Measurements from ENCODE around the gene P4HA1. TPM values are rescaled to one million over a fixed set of nuclear protein-coding genes. Genes with fewer than 3 reads are reported as not detected.
A peak's percentile ranks its signal among the peaks of the same experiment; 100 is the strongest.

The P4HA1 gene
- polyA plus RNA-seq (2012; ENCODE audit: missing spikeins): 110 TPM

DNA sequence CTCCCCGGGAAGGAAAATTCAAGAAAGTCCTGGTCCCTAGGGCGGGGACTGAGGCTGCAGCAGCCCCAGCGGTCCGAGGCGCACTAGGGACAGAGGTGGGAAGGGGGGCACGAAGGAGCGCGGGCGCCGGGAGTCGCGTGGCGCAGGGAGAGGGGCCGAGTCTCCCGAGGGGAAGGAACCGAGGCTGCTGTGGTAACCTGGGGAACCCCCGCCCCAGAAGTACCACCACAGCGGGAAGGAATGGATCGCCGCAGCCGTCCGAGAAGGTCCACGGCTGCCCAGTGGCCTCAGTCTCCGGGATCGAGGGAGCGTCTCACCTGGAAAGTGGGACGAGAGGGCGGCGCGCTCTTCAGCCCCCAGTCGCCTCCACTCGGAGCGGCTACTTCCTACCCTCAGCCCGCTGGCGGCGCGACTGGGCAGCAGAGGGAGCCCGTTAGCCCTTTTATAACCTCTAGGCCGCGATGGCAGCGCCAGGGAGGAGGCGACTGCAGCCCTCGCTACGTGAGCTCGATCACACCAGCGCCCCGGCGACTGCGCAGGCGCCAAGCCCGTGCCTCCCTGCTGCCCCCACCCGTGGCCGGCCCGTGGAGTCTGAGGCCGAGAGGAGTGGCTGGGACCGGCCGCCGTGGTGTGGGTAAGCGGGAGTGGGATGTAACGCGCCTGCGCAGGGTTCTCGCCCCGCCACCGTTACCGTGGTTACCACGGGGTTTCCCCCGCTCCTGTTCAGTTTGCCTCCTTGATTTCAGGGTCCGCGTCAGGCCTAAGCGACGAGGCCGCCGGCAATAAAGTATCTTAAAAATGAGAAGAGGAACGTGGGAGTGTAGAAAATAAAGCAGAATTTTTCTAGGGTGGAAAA, at the start of gene P4HA1:
P4HA1 (minus strand) TSS at position 418 of the 856 bp plus-strand sequence. CDS start 21,983 bp downstream, outside the sequence.
- peak; percentile 98 for FAIRE-seq
- TF ChIP-seq TAF1 (IDR thresholded peaks at IDR 0.05; ENCODE audit: borderline replicate concordance, low read depth, low read length): peak; percentile 93
- TF ChIP-seq POLR2A (IDR thresholded peaks at IDR 0.05; ENCODE audit: low read depth, low read length): peak; percentile 100
- peak; percentile 99 for TF ChIP-seq POLR2AphosphoS5 (IDR thresholded peaks at IDR 0.05; ENCODE audit: low read depth, low read length)
- peak; percentile 91 for DNase-seq (ENCODE audit: insufficient read length)

DNA sequence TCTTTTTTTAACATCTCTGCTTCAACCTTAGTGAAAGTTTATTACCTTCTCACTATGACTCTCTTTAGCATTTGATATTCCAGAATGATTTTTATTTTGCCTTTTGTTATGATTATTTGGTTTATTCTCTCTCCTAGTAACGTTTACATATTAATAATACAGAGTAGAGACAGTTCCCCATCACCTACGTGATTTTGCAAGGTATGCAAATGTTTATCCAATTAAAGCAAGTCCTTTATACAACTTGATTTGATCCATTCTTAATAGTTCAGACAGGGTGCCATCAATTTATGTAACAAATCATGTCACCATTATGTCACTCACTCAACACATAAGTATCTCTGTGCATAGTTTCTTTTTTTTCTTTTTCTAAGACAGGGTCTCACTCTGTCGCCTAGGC, 44.9 kb upstream of the P4HA1 start:
- TF ChIP-seq TAF1 (IDR thresholded peaks at IDR 0.05; ENCODE audit: borderline replicate concordance, low read depth, low read length) (no peak), POLR2A (IDR thresholded peaks at IDR 0.05; ENCODE audit: low read depth, low read length) (no peak), POLR2AphosphoS5 (IDR thresholded peaks at IDR 0.05; ENCODE audit: low read depth, low read length) (no peak)
- FAIRE-seq: no peak
- no peak for DNase-seq (ENCODE audit: insufficient read length)

DNA sequence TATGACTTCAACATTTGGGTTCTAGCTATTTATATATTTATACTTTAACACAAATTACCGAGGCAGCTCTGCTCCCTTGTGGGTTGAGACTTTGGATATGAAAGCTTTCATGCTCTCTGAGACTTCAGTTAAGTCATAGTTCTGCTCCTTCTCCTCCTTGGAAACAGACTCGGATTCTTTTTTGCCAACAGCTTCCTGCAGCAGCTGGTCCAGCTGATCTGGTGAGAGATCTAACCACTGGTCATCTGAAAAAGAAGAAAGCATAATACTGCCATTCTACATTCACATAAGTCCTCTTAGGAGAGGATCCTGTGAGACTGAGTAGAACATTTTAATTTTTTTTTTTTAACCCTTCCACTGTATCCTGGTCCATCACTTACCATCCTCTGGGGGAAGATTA, 42.6 kb upstream of the P4HA1 start:
- FAIRE-seq: no peak
- no peak for DNase-seq (ENCODE audit: insufficient read length)
- TF ChIP-seq POLR2AphosphoS5 (IDR thresholded peaks at IDR 0.05; ENCODE audit: low read depth, low read length) (no peak), POLR2A (IDR thresholded peaks at IDR 0.05; ENCODE audit: low read depth, low read length) (no peak), TAF1 (IDR thresholded peaks at IDR 0.05; ENCODE audit: borderline replicate concordance, low read depth, low read length) (no peak)

DNA sequence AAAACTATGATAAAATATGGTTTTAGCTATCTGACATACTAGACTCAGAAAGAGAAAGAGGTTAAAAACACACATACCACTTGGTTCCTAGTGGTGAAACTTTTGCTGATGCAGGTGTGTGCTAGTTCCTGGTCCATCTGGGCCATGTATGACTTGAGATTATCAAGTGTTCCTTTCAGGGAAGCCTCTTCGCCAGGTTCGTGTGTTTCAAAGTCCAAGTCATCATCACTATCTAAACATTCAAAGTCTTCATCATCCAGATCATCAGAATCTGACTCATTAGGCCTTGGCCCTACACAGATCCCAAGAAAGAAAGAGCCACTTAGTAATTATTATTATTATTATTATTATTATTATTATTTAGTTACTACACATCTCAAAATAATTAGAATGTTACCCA, 40.0 kb upstream of the P4HA1 start:
- FAIRE-seq (no peak), DNase-seq (ENCODE audit: insufficient read length) (no peak)
- TF ChIP-seq TAF1 (IDR thresholded peaks at IDR 0.05; ENCODE audit: borderline replicate concordance, low read depth, low read length) (no peak), POLR2A (IDR thresholded peaks at IDR 0.05; ENCODE audit: low read depth, low read length) (no peak), POLR2AphosphoS5 (IDR thresholded peaks at IDR 0.05; ENCODE audit: low read depth, low read length) (no peak)

DNA sequence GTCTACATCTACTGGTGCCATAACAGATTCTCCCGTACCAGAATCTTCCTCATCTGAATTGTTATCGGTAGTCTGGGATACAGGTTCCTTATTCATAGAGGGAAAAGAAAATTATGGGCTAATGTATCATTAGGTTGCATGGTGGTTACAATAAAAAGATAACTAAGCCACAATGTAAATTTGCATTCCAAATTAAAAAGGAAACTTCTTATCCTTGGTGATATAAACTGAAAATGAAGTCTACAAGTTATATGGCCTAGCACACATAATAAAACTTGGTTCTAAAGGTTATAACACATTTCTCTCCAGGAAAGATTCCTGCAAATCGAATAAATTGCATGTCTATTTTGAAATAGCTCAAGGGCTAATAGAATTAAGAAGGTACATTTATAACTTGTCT, 38.1 kb upstream of the P4HA1 start:
- no peak for TF ChIP-seq POLR2AphosphoS5 (IDR thresholded peaks at IDR 0.05; ENCODE audit: low read depth, low read length)
- no peak for TF ChIP-seq TAF1 (IDR thresholded peaks at IDR 0.05; ENCODE audit: borderline replicate concordance, low read depth, low read length)
- TF ChIP-seq POLR2A (IDR thresholded peaks at IDR 0.05; ENCODE audit: low read depth, low read length): no peak
- FAIRE-seq (no peak), DNase-seq (ENCODE audit: insufficient read length) (no peak)

DNA sequence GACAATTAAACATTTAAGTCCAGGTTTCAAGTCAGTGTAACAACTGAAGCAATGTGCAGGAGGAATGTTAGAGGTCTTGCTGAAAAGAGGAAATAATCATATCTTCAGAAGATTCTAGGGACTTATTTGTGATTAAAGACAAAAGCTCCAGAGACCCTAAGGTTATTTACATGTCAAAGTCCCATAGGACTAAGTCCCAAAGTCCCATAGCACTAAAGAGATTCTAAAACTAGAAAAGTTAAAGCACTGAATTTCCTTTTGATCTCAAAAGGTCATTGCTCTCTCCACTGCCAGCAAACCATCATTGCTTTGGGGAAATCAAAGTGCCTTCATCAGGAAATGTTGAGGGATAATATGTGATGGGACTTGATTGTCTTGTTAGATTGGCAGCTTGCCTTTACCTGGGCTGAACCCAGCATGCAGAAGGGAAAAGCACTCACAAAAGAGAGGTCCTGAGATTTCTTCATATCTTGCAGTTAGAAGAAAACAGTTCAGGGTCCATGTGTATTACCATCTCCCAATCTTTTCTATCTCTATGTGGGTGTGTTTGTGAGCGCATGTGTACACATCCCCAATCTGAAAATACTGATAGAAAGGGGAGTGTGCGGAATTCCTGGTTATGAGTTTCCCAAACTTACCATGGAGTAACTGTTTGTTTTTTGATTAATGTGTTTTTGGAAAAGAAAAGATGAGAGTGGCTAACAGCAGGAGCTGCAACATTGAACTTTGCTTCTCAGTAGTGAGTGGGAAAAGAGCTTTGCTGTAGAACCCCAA, 35.4 kb upstream of the P4HA1 start:
- DNase-seq (ENCODE audit: insufficient read length) (no peak), FAIRE-seq (no peak)
- TF ChIP-seq POLR2A (IDR thresholded peaks at IDR 0.05; ENCODE audit: low read depth, low read length): no peak
- no peak for TF ChIP-seq TAF1 (IDR thresholded peaks at IDR 0.05; ENCODE audit: borderline replicate concordance, low read depth, low read length)
- TF ChIP-seq POLR2AphosphoS5 (IDR thresholded peaks at IDR 0.05; ENCODE audit: low read depth, low read length): no peak

DNA sequence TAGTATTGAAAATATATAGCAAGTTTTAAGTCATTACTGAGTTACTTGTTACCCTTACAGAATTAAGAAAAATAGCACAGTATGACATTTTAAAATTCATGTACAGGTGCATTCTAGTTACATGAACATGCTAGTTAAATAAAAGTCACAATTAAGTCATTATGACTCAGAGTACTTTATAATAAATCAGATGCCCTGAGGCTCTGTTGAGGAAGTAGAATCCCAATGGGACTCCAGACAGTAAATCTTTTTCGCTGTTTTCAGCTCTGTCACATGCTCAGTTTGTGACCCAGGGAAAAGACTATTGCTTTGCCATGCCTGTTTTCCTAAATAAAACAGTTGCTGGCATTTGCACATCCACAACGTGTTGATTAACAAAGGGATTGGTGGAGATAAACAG, 34.6 kb upstream of the P4HA1 start:
- DNase-seq (ENCODE audit: insufficient read length): no peak
- TF ChIP-seq POLR2AphosphoS5 (IDR thresholded peaks at IDR 0.05; ENCODE audit: low read depth, low read length) (no peak), POLR2A (IDR thresholded peaks at IDR 0.05; ENCODE audit: low read depth, low read length) (no peak), TAF1 (IDR thresholded peaks at IDR 0.05; ENCODE audit: borderline replicate concordance, low read depth, low read length) (no peak)
- FAIRE-seq: no peak

DNA sequence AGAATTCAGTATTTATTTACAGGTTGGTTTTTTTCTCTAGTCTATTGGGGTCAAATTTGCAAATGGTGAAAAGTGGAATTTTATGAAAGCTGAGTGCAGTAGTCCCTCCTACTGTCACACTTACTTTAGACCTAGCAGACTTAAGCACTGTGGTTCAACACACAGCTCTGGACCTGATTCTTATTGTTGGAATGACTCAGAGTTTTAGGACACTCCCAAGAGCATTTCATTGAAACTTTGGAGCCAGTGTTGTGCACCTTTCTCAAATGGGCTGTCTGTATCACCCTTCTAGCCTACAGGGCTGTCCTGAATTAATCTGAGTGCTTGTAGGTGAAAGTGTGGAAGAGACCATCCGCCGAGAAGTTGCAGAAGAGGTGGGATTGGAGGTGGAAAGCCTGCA, 29.7 kb upstream of the P4HA1 start:
- no peak for DNase-seq (ENCODE audit: insufficient read length)
- FAIRE-seq: no peak
- TF ChIP-seq POLR2AphosphoS5 (IDR thresholded peaks at IDR 0.05; ENCODE audit: low read depth, low read length) (no peak), POLR2A (IDR thresholded peaks at IDR 0.05; ENCODE audit: low read depth, low read length) (no peak), TAF1 (IDR thresholded peaks at IDR 0.05; ENCODE audit: borderline replicate concordance, low read depth, low read length) (no peak)

DNA sequence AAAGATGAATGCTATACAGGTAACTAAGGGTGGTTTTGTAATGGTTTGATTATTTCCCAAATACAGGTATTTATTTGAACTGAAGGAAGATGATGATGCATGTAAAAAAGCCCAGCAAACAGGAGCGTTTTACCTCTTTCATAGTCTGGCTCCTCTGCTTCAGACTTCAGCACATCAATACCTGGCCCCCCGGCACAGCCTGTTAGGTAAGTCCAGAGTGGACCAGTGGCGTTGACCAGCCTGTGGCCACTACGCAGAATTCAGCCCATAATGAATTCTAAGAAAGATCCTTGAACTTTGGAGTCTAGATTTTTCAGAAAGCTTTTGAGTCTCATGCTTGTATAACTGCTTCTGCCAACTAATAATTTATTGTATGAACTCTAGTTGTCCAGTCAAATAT, 23.3 kb upstream of the P4HA1 start:
- no peak for TF ChIP-seq TAF1 (IDR thresholded peaks at IDR 0.05; ENCODE audit: borderline replicate concordance, low read depth, low read length)
- no peak for TF ChIP-seq POLR2AphosphoS5 (IDR thresholded peaks at IDR 0.05; ENCODE audit: low read depth, low read length)
- TF ChIP-seq POLR2A (IDR thresholded peaks at IDR 0.05; ENCODE audit: low read depth, low read length): no peak
- no peak for DNase-seq (ENCODE audit: insufficient read length)
- FAIRE-seq: no peak

DNA sequence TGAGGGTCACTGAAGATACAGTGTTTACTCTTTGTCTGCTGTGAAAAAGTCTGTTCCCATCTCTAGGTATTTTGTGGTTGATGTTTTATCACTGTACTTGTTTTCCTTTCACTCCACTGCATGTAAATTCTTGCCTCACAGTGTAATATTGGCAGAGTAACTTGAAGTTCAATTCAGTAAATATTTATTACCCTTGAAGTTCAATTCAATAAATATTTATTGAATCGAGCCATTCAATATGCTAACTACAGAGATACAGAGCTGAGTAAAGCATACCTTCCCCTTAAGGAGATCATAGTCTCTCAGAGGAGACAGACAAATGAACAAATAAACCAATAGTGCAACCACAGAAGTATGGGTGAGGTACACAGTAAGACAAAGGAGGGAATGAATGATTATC, 22.8 kb upstream of the P4HA1 start:
- FAIRE-seq: no peak

DNA sequence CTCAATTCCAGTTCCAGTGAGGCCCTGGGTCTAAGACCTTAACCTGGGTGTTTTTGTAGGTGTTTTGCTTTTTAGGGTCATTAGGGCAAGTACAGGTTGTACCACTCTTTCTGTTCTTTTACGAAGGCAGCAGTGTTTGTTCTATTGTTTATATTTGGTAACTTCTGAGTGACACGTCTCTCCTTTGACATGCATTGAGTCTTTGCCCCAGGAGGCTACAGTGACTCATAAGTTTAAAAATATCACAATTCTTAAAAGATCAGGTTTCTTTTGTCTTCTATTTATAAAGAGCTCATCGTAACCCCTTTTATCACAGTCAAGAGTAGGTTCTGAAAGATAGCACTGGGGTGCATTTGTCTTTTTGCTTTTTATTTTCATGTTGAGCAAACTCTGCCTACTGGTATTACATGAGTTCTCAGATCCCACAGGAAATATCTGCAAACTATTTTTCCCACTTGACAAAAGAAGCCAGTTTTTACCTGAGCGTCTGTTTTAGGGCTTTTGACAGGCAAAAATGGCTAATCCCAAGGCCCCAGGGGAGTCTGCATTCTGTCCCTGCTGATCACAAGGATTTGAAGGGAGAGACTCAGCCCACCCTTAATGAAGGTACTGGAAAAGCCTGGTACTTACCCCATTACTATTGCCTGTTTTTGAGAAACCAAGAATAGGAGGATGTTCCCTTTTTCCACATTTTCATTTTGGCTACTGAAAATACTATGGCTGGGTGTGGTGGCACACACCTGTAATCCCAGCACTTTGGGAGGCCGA, 21.5 kb upstream of the P4HA1 start:
- no peak for TF ChIP-seq TAF1 (IDR thresholded peaks at IDR 0.05; ENCODE audit: borderline replicate concordance, low read depth, low read length)
- TF ChIP-seq POLR2A (IDR thresholded peaks at IDR 0.05; ENCODE audit: low read depth, low read length): no peak
- TF ChIP-seq POLR2AphosphoS5 (IDR thresholded peaks at IDR 0.05; ENCODE audit: low read depth, low read length): no peak
- DNase-seq (ENCODE audit: insufficient read length) (peak; percentile 32), FAIRE-seq (peak; percentile 75)

More for the DNA sequence above, 22.8 kb upstream of the P4HA1 start:
- TF ChIP-seq POLR2A (IDR thresholded peaks at IDR 0.05; ENCODE audit: low read depth, low read length) (no peak), TAF1 (IDR thresholded peaks at IDR 0.05; ENCODE audit: borderline replicate concordance, low read depth, low read length) (no peak), POLR2AphosphoS5 (IDR thresholded peaks at IDR 0.05; ENCODE audit: low read depth, low read length) (no peak)
- no peak for DNase-seq (ENCODE audit: insufficient read length)
